NCI-H2081 treated with DMSO at 0.1 percent for 48 hours (cell line): Measurements from ENCODE around the gene KLHL4.
A peak's percentile ranks its signal among the peaks of the same experiment; 100 is the strongest.
"Not testable (repeated sequence)": the region's sequence is repeated elsewhere in the genome, so short reads cannot be mapped to it uniquely, and the experiment has no call there.

ENCODE experiments used
- DNase-seq: peaks from one replicate; lab custom pipeline; 2025; lab: John Stamatoyannopoulos, UW

The KLHL4 gene

GRCh38 chrX:87517571-87518141 is at the start of gene KLHL4:
Gene KLHL4, plus strand, starts transcription at chrX:87517802. Its CDS starts 92 bp downstream, at chrX:87517894.
- peak; percentile 10 for DNase-seq

GRCh38 chrX:87468941-87469340 is 48.7 kb upstream of the KLHL4 start:
- no peak for DNase-seq

GRCh38 chrX:87475793-87476192 is 41.8 kb upstream of the KLHL4 start:
- DNase-seq, result no peak

- not testable (repeated sequence) for DNase-seq
Observed at GRCh38 chrX:87478703-87479102, 38.9 kb upstream of the KLHL4 start.

- DNase-seq, result no peak
Observed at GRCh38 chrX:87489071-87489470, 28.5 kb upstream of the KLHL4 start.

- no peak for DNase-seq
Observed at GRCh38 chrX:87515836-87516235, 1.8 kb upstream of the KLHL4 start.

GRCh38 chrX:87516717-87517121 is 883 bp upstream of the KLHL4 start:
- DNase-seq, result no peak

- no peak for DNase-seq
Observed at GRCh38 chrX:87518504-87518903, 902 bp downstream of the KLHL4 start.

GRCh38 chrX:87525771-87526229 is 8.2 kb downstream of the KLHL4 start:
- no peak for DNase-seq

GRCh38 chrX:87526281-87526680 is 8.7 kb downstream of the KLHL4 start:
- no peak for DNase-seq

- DNase-seq, result no peak
Observed at GRCh38 chrX:87528487-87528886, 10.9 kb downstream of the KLHL4 start.

- DNase-seq, result no peak
Observed at GRCh38 chrX:87571964-87572363, 54.4 kb downstream of the KLHL4 start.

GRCh38 chrX:87572901-87573300 is 55.3 kb downstream of the KLHL4 start:
- no peak for DNase-seq

- no peak for DNase-seq
Observed at GRCh38 chrX:87578978-87579377, 61.4 kb downstream of the KLHL4 start.

GRCh38 chrX:87580862-87581261 is 63.3 kb downstream of the KLHL4 start:
- DNase-seq, result no peak

GRCh38 chrX:87582453-87582852 is 64.9 kb downstream of the KLHL4 start:
- no peak for DNase-seq

GRCh38 chrX:87583679-87584078 is 66.1 kb downstream of the KLHL4 start:
- DNase-seq, result no peak

GRCh38 chrX:87616371-87616770 is 98.8 kb downstream of the KLHL4 start:
- DNase-seq, result no peak

- no peak for DNase-seq
Observed at GRCh38 chrX:87621697-87622096, 104.1 kb downstream of the KLHL4 start.

- DNase-seq, result no peak
Observed at GRCh38 chrX:87626996-87627395, 109.4 kb downstream of the KLHL4 start.

GRCh38 chrX:87634361-87634760 is 116.8 kb downstream of the KLHL4 start:
- DNase-seq, result no peak

- no peak for DNase-seq
Observed at GRCh38 chrX:87636533-87636932, 118.9 kb downstream of the KLHL4 start.

- not testable (repeated sequence) for DNase-seq
Observed at GRCh38 chrX:87641439-87641838, 123.8 kb downstream of the KLHL4 start.

- DNase-seq, result no peak
Observed at GRCh38 chrX:87661761-87662160, 144.2 kb downstream of the KLHL4 start.
